Muscle of leg (tissue), 11 donors: Measurements from ENCODE around the gene HADH. TPM values are rescaled to one million over a fixed set of nuclear protein-coding genes. Genes with fewer than 3 reads are reported as not detected.

ENCODE experiments used
- DNase-seq: peaks from one replicate; pipeline ENCODE4 v3.0.0; 2013
- H3K27ac ChIP-seq: one replicate; pipeline ENCODE4 v1.5.1; 2013; ENCODE audit warnings: mild to moderate bottlenecking, low read length, control low read depth
- H3K27me3 ChIP-seq: one replicate; pipeline ENCODE4 v1.6.1; 2013; ENCODE audit warnings: low read length; ENCODE audit not compliant: control insufficient read depth, insufficient read depth
- H3K36me3 ChIP-seq: one replicate; pipeline ENCODE4 v1.6.1; 2013; ENCODE audit warnings: low read length; ENCODE audit not compliant: control insufficient read depth, insufficient read depth
- H3K4me1 ChIP-seq: one replicate; pipeline ENCODE4 v1.6.1; 2013; ENCODE audit warnings: low read length; ENCODE audit not compliant: control insufficient read depth, insufficient read depth
- H3K4me3 ChIP-seq: one replicate; pipeline ENCODE4 v1.5.1; 2013; ENCODE audit warnings: low read length, control low read depth
- H3K9me3 ChIP-seq: replicated peaks from 2 replicates; pipeline ENCODE4 v1.6.1; 2013; ENCODE audit warnings: low read depth, low read length; ENCODE audit not compliant: control insufficient read depth
- WGBS: methylation state at CpG from one replicate; pipeline ENCODE4 v1.1.5; 2013; ENCODE audit warnings: missing lambda C conversion rate; ENCODE audit not compliant: insufficient coverage; 5-methylcytosine and 5-hydroxymethylcytosine counted together
- polyA plus RNA-seq, 8 donors: library from polyadenylated mRNA; unstranded; fragments of 120-200 nt; gene quantifications; one replicate each; pipeline versions ENCODE4 v1.2.1 to v1.2.3, GENCODE V29; 2013; ENCODE audit warnings: inconsistent platforms in 1 of 8, low replicate concordance in 1 of 8; ENCODE audit not compliant: insufficient read length in 8 of 8, insufficient read depth in 1 of 8
- total RNA-seq: library from RNA; stranded (reverse); fragments of 120-200 nt; gene quantifications from one replicate; pipeline ENCODE4 v1.2.4, GENCODE V29; 2013

Gene HADH
- total and polyA plus RNA-seq, 9 donors, result 27.3 to 121 (median 104) TPM

- H3K4me1 ChIP-seq, result no peaks in the 10 kb centered on the region
- no peak overlapping the region for H3K27ac ChIP-seq
- no peaks in the 10 kb centered on the region for H3K9me3 ChIP-seq
- H3K27me3 ChIP-seq, result no peaks in the 10 kb centered on the region
- no peaks in the 10 kb centered on the region for H3K36me3 ChIP-seq
- 100% methylated on average over 1 of the region's 1 CpG for WGBS
- DNase-seq, result no peak
- H3K4me3 ChIP-seq, result no peak overlapping the region
Observed at GRCh38 chr4:108053251-108053711, 63.6 kb downstream of the HADH start.

DNA sequence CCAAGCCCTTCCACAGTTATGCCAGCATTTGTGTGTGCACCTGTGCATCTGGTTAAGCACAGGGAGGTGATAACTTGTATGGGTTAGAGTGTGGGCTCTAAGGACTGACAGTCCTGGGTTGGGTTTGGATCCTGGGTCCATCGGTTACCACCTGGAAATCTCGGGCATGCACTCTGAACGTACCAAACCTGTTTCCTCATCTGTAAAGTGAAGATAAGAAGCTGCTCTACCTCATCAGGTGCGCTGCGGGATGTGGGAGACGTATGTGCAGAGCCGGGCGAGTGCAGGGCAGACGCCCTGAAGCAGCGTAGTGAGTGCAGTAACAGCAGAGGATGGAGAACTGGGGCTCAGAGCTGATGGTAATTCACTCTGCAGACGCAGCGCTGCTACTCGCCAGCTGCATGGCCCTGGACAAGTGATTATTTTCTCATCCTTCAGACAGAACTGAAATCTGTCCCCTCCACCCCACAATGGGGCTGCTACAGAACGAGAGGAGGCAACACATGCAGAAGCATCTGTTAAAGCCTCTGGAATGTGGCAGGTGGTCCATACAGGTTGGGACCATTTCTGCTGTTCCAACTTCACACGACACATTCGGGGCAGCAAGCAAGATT lies 64.4 kb downstream of the HADH start:
- Histone ChIP-seq H3K4me3 (no peak overlapping the region), H3K9me3 (no peaks in the 10 kb centered on the region), H3K36me3 (no peaks in the 10 kb centered on the region), H3K27me3 (no peaks in the 10 kb centered on the region), H3K4me1 (no peaks in the 10 kb centered on the region), H3K27ac (no peak overlapping the region)
- 81% methylated on average over 12 of the region's 16 CpGs for WGBS
- DNase-seq, result no peak

GRCh38 chr4:108055787-108056186 lies 66.1 kb downstream of the HADH start:
- H3K9me3 ChIP-seq, result no peaks in the 10 kb centered on the region
- H3K4me1 ChIP-seq, result no peaks in the 10 kb centered on the region
- H3K4me3 ChIP-seq, result no peak overlapping the region
- no peaks in the 10 kb centered on the region for H3K36me3 ChIP-seq
- DNase-seq, result no peak
- H3K27me3 ChIP-seq, result no peaks in the 10 kb centered on the region
- WGBS, result 84% methylated on average over 3 of the region's 3 CpGs
- H3K27ac ChIP-seq, result no peak overlapping the region

DNA sequence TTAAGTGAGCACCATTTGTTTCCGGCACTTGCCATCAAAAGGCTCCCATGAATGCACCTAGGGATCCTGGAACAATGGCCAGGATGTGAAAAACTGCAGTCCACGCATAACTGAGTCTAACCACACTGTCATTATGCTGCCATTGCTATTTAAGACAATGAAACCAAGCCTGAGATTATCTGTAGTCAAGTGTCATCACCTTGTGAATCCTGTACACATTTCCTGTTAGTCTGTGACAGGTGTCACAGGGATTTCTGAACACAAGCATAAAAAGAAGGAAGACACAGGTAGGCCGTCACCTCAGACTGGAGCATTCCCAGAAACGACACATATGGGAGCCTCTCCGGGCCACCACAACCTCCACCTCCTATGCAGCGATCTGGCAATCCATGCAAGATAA lies 66.7 kb downstream of the HADH start:
- WGBS, result 70% methylated on average over 5 of the region's 6 CpGs
- Histone ChIP-seq H3K27ac (no peak overlapping the region), H3K27me3 (no peaks in the 10 kb centered on the region), H3K9me3 (no peaks in the 10 kb centered on the region), H3K4me1 (peaks cover 2% of the 10 kb centered on the region), H3K4me3 (no peak overlapping the region), H3K36me3 (no peaks in the 10 kb centered on the region)
- DNase-seq, result no peak

DNA sequence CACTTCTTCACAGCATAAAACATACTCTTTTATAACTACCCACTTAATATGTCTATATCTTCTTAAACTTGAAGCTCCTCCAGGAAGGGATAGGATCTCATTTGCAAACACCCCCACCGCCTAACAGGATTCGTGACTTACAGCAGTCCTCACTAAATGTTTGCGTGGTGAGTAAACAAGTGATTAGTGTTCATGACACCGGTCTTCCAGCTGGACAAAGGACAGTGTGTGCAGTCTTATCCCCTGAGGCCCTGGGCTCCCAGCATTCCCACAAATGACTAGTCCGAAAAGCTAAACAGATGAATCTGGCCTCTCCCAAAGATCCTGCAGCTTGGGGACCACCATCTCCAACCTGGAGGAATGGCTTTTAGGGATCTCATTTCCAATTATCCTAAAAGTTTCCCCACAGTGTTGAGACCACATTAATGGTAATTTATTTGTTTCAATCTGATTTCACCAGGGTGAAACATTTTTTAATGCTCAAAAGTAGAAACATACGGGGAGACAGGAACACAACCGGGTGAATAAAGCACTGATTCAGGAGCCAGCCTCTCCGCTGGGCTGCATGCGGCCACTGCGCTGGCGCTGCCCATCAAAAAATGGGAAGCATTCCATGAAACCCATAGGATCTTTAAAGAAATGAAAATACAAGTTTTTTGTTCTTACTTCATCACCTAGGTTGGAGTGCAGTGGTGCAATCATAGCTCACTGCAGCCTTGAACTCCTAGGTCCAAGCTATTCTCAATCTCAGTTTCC lies 69.2 kb downstream of the HADH start:
- H3K4me3 ChIP-seq, result no peak overlapping the region
- no peaks in the 10 kb centered on the region for H3K9me3 ChIP-seq
- DNase-seq, result peak; percentile 25
- H3K27ac ChIP-seq, result no peak overlapping the region
- no peaks in the 10 kb centered on the region for H3K36me3 ChIP-seq
- peaks cover 2% of the 10 kb centered on the region for H3K4me1 ChIP-seq
- WGBS, result 90% methylated on average over 3 of the region's 11 CpGs
- H3K27me3 ChIP-seq, result peaks cover 3% of the 10 kb centered on the region

- H3K36me3 ChIP-seq, result no peaks in the 10 kb centered on the region
- H3K9me3 ChIP-seq, result no peaks in the 10 kb centered on the region
- DNase-seq, result peak; percentile 63
- H3K4me3 ChIP-seq, result no peak overlapping the region
- 44% methylated on average over 4 of the region's 5 CpGs for WGBS
- no peak overlapping the region for H3K27ac ChIP-seq
- H3K4me1 ChIP-seq, result peaks cover 2% of the 10 kb centered on the region
- peaks cover 3% of the 10 kb centered on the region for H3K27me3 ChIP-seq
Observed at GRCh38 chr4:108060164-108060563, 70.5 kb downstream of the HADH start.

DNA sequence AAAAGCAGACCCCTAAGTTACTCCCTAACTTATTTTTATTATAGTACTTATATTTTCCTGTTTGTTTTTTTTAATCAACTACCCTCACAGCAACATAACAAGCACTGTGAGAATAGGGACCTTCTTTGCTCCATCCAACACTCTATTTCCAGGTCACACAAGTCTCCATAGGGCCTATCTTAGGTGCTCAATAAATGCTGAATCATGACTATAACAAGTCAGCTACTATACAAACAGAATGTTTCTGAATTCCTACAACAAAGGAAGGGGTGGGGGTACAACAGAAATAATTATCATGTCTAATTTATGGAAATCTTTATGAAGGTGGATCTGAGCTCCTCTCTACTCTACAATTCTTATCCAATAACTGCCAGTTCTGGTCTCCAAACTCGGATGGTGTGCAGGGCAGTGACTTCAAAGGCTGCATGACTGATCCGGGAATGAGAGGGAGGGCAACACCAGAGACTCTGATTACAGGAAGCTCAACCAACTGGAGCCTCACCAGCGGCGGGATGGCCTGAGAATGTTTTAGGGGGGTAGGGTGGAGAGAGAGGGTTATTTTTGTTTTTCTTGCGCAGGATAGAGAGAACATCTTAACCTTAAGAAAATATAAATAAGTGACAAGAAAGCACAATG lies 71.1 kb downstream of the HADH start:
- Histone ChIP-seq H3K27me3 (peaks cover 3% of the 10 kb centered on the region), H3K9me3 (no peaks in the 10 kb centered on the region), H3K4me3 (no peak overlapping the region), H3K36me3 (no peaks in the 10 kb centered on the region), H3K4me1 (peaks cover 2% of the 10 kb centered on the region), H3K27ac (no peak overlapping the region)
- no CpG with 5 or more reads among the region's 5 CpGs for WGBS
- no peak for DNase-seq

- H3K4me3 ChIP-seq, result no peak overlapping the region
- DNase-seq, result peak; percentile 65
- H3K27me3 ChIP-seq, result peaks cover 2% of the 10 kb centered on the region
- no peaks in the 10 kb centered on the region for H3K9me3 ChIP-seq
- no peaks in the 10 kb centered on the region for H3K4me1 ChIP-seq
- H3K27ac ChIP-seq, result peak overlapping the region; percentile 40
- no peaks in the 10 kb centered on the region for H3K36me3 ChIP-seq
Observed at GRCh38 chr4:108068442-108068841, 78.8 kb downstream of the HADH start.

- DNase-seq, result no peak
- H3K36me3 ChIP-seq, result no peaks in the 10 kb centered on the region
- WGBS, result no CpG with 5 or more reads among the region's 1 CpG
Observed at GRCh38 chr4:108070775-108071174, 81.1 kb downstream of the HADH start.

DNA sequence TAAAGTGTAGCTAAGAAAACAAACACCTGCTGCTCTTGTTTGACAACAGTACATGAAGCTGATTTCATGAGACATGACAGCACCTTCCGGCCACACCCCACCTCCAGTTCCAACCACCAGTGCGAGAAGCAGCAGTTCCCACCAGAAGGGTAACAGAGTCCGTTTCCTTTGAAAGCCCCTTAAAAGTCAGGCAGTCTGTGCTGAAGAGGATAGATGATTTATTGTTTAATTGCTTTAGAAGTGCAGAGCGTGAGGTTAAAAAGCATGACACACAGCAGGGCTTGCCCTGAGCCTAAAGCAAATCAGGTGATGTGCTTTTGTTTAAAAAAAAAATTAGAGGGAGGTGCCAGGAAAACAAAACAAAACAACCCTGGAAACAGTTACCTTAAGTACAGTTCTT lies 82.6 kb downstream of the HADH start:
- WGBS, result 45% methylated on average over 2 of the region's 4 CpGs
- no peak for DNase-seq
- Histone ChIP-seq H3K4me1 (no peaks in the 10 kb centered on the region), H3K9me3 (no peaks in the 10 kb centered on the region), H3K27me3 (peaks cover 2% of the 10 kb centered on the region), H3K36me3 (no peaks in the 10 kb centered on the region), H3K4me3 (no peak overlapping the region), H3K27ac (no peak overlapping the region)

More at GRCh38 chr4:108070775-108071174, 81.1 kb downstream of the HADH start:
- Histone ChIP-seq H3K27ac (no peak overlapping the region), H3K4me1 (no peaks in the 10 kb centered on the region), H3K9me3 (no peaks in the 10 kb centered on the region), H3K4me3 (no peak overlapping the region), H3K27me3 (peaks cover 2% of the 10 kb centered on the region)
